PC-9 (cell line): ENCODE results near the gene LRRC26.

Experiments
- CTCF ChIP-seq: fragments of 200-600 bp; sonication (generic); conservative IDR thresholded peaks from 2 replicates; pipeline ENCODE4 v1.6.1; 2017; ENCODE audit warnings: mixed run types, antibody characterized with exemption, mild to moderate bottlenecking, moderate library complexity
- EZH2 ChIP-seq: fragments of 200-600 bp; sonication (generic); IDR thresholded peaks from 2 replicates; pipeline ENCODE4 v1.8.0; 2017; ENCODE audit warnings: antibody characterized with exemption, low read depth

- TF ChIP-seq CTCF (no peak), EZH2 (no peak)
These were observed 23.9 kb downstream of the LRRC26 start for GRCh38 chr9:137145731-137146526.
